ACHN (cell line): ENCODE measurements around the gene JUP.

Source experiments
- DNase-seq: peaks from one replicate; pipeline ENCODE4 v3.0.0-alpha.2; 2015
- in situ Hi-C: cut with HindIII; loops from 2 replicates; pipeline ENCODE4 v1.10.0; 2017; ENCODE audit warnings: low sequenced_read_pairs, low pct_ligation_motif_present, low pct_unique_long_range_greater_than_20kb

The JUP gene

GRCh38 chr17:41811549-41812380 is 25.3 kb upstream of the JUP start, which contains the start of gene P3H4:
Gene P3H4, minus strand, starts transcription at chr17:41811949. Its CDS starts 34 bp downstream, at chr17:41811915.
- peak; percentile 79 for DNase-seq
- in situ Hi-C loops, result no loop called here

- DNase-seq, result no peak
Measured at GRCh38 chr17:41810659-41811548, 24.4 kb upstream of the JUP start.

GRCh38 chr17:41806685-41807445 is 20.4 kb upstream of the JUP start:
- in situ Hi-C loops, result loop anchor here (10.0 kb wide), 1 partner anchor 62 kb away; no protein-coding TSS in a partner anchor

More at GRCh38 chr17:41810659-41811548, 24.4 kb upstream of the JUP start:
- in situ Hi-C loops, result no loop called here

GRCh38 chr17:41803049-41804020 is 16.8 kb upstream of the JUP start:
- no peak for DNase-seq
- in situ Hi-C loops, result loop anchor here (10.0 kb wide), 1 partner anchor 59 kb away; no protein-coding TSS in a partner anchor

More at GRCh38 chr17:41806685-41807445, 20.4 kb upstream of the JUP start:
- no peak for DNase-seq

GRCh38 chr17:41801374-41802271 is 15.1 kb upstream of the JUP start:
- peak; percentile 97 for DNase-seq

GRCh38 chr17:41800601-41801373 is 14.3 kb upstream of the JUP start:
- in situ Hi-C loops, result loop anchor here (10.0 kb wide), 1 partner anchor 56 kb away; no protein-coding TSS in a partner anchor
- DNase-seq, result peak; percentile 84

More at GRCh38 chr17:41801374-41802271, 15.1 kb upstream of the JUP start:
- in situ Hi-C loops, result loop anchor here (10.0 kb wide), 1 partner anchor 57 kb away; no protein-coding TSS in a partner anchor

GRCh38 chr17:41799366-41799765 is 12.9 kb upstream of the JUP start:
- no peak for DNase-seq
- in situ Hi-C loops, result no loop called here

GRCh38 chr17:41797377-41797776 is 10.9 kb upstream of the JUP start:
- no peak for DNase-seq

GRCh38 chr17:41796121-41796895 is 9.8 kb upstream of the JUP start:
- in situ Hi-C loops, result no loop called here
- DNase-seq, result no peak

More at GRCh38 chr17:41797377-41797776, 10.9 kb upstream of the JUP start:
- in situ Hi-C loops, result no loop called here

GRCh38 chr17:41794540-41794975 is 8.0 kb upstream of the JUP start:
- in situ Hi-C loops, result no loop called here
- no peak for DNase-seq

GRCh38 chr17:41793784-41794539 is 7.5 kb upstream of the JUP start:
- DNase-seq, result no peak
- in situ Hi-C loops, result no loop called here

GRCh38 chr17:41792845-41793783 is 6.6 kb upstream of the JUP start:
- DNase-seq, result peak; percentile 60
- in situ Hi-C loops, result no loop called here

- no peak for DNase-seq
- in situ Hi-C loops, result no loop called here
Measured at GRCh38 chr17:41787021-41787418, 509 bp upstream of the JUP start.
